Caco-2 (cell line): ENCODE measurements around the gene GPATCH8. TPM values are rescaled to one million over a fixed set of nuclear protein-coding genes. Genes with fewer than 3 reads are reported as not detected.
A peak's percentile ranks its signal among the peaks of the same experiment; 100 is the strongest.

Experiments used
- BruUV-seq: library from RNA; stranded (reverse); fragments of 400-500 nt; replicated peaks from 2 replicates; lab custom pipeline; 2021; lab: Mats Ljungman, UMichigan
- CTCF ChIA-PET: fragments of 300-600 bp; sonication (Branson Sonifier 250); formaldehyde crosslinking; loops from one replicate; lab custom pipeline; 2022; ENCODE audit warnings: antibody characterized with exemption; lab: Charles Lee
- POLR2A ChIA-PET: fragments of 300-600 bp; sonication (Branson Sonifier 250); formaldehyde crosslinking; loops from one replicate; lab custom pipeline; 2022; ENCODE audit warnings: antibody characterized with exemption; lab: Charles Lee
- DNase-seq, 2 experiments: peaks; one replicate each; pipeline versions ENCODE4 v3.0.0 to v3.0.0-alpha.2; 2020 to 2022
- H3K27me3 ChIP-seq: replicated peaks from 2 replicates; pipeline ENCODE4 v1.6.0; 2011; ENCODE audit warnings: low read length; ENCODE audit not compliant: control insufficient read depth, insufficient read depth
- H3K36me3 ChIP-seq: 2 replicates; pipeline ENCODE4 v1.5.1; 2011; ENCODE audit warnings: low read length; ENCODE audit not compliant: control insufficient read depth, insufficient read depth
- H3K4me1 ChIP-seq: fragments of 250-450 bp; sonication (Bioruptor Pico); 2 replicates; pipeline ENCODE4 v1.5.1; 2020; ENCODE audit warnings: mild to moderate bottlenecking
- H3K4me3 ChIP-seq: 2 replicates; pipeline ENCODE4 v1.5.1; 2011; ENCODE audit warnings: low read depth, mild to moderate bottlenecking, control low read depth, low read length
- H3K9me3 ChIP-seq: fragments of 250-450 bp; sonication (Bioruptor Pico); 2 replicates; pipeline ENCODE4 v1.5.1; 2020; ENCODE audit warnings: mild to moderate bottlenecking, moderate library complexity
- H3K27ac Mint-ChIP-seq: one replicate; pipeline ENCODE4 v1.8.0; 2022; ENCODE audit warnings: mixed read lengths; ENCODE audit not compliant: unreplicated experiment
- H3K27me3 Mint-ChIP-seq: one replicate; pipeline ENCODE4 v1.8.0; 2022; ENCODE audit warnings: mixed read lengths; ENCODE audit not compliant: insufficient read depth, unreplicated experiment
- H3K36me3 Mint-ChIP-seq: one replicate; pipeline ENCODE4 v1.8.0; 2022; ENCODE audit warnings: mild to moderate bottlenecking, mixed read lengths; ENCODE audit not compliant: insufficient read depth, unreplicated experiment
- H3K4me1 Mint-ChIP-seq: one replicate; pipeline ENCODE4 v1.8.0; 2022; ENCODE audit warnings: low read depth, mixed read lengths; ENCODE audit not compliant: unreplicated experiment
- H3K4me3 Mint-ChIP-seq: one replicate; pipeline ENCODE4 v1.8.0; 2022; ENCODE audit warnings: mild to moderate bottlenecking, moderate library complexity, mixed read lengths; ENCODE audit not compliant: unreplicated experiment
- H3K9me3 Mint-ChIP-seq: one replicate; pipeline ENCODE4 v1.8.0; 2022; ENCODE audit warnings: mixed read lengths; ENCODE audit not compliant: unreplicated experiment
- intact Hi-C: fragments of 100-400 bp; cut with micrococcal nuclease; formaldehyde crosslinking; loops from one replicate; pipeline ENCODE4 v1.10.0; 2022; ENCODE audit not compliant: unreplicated experiment
- total RNA-seq: library from RNA; stranded (reverse); gene quantifications from 2 replicates; pipeline ENCODE4 v1.2.3, GENCODE V29; 2022
- TF ChIP-seq, protein P1 (sequence below), 2 experiments: fragments of 200-600 bp in 1 of 2; IDR thresholded peaks; 1 replicate in 1 of 2; 2 replicates in 1 of 2; pipeline versions ENCODE4 v1.5.1 to v1.8.0; 2011 to 2022; ENCODE audit warnings: antibody characterized with exemption in 1 of 2, control low read depth in 1 of 2, inconsistent platforms in 1 of 2, low read depth in 1 of 2, low read length in 1 of 2, mild to moderate bottlenecking in 1 of 2, moderate library complexity in 1 of 2; ENCODE audit not compliant: insufficient read depth in 1 of 2, severe bottlenecking in 1 of 2, unreplicated experiment in 1 of 2

GPATCH8 gene
- total RNA-seq, 1 experiment from 2014 or later = 53.4 TPM

DNA sequence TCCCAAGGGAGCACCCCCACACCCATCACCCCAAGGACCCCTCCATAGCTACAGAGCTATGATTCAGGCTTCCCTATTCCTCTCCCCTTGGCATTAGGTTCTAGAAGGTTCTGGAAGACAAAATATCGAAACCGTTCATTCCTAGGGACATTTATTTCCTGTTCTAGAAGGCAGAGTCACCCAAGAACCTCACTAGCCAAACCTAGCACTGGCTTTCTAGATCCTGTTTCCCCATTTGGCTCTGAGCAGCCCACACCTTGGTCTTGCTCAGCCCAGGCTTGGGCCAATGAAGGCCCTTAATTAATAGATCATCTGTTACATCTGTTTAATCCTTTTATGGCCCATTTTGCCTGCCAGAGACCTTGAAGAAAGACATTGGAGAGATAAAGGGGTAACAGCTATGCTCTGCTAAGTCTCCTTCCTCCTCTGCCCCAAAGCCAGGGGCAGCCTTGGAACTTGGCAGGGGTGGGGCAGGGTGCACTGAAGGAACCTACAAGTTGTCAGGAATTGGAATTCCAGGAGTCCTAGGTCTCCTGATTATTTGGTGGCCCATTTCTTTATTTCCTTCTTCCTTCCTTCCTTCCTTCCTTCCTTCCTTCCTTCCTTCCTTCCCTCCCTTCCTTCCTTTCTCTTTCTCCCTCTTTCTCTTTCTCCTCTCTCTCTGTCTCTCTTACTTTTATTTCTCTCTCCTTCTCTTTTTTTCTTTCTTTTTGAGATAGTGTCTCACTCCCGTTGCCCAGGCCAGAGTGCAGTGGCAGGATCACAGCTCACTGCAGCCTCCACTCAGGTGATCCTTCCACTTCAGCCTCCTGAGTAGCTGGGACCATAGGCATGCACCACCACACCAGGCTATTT, 45.4 kb upstream of the GPATCH8 start:
- peaks cover 47% of the 10 kb centered on the region for H3K4me1 Mint-ChIP-seq
- no peaks in the 10 kb centered on the region for H3K9me3 ChIP-seq
- no peaks in the 10 kb centered on the region for H3K36me3 ChIP-seq
- H3K4me3 Mint-ChIP-seq = no peak overlapping the region
- peaks cover 10% of the 10 kb centered on the region for H3K36me3 Mint-ChIP-seq
- TF ChIP-seq, protein P1, sequence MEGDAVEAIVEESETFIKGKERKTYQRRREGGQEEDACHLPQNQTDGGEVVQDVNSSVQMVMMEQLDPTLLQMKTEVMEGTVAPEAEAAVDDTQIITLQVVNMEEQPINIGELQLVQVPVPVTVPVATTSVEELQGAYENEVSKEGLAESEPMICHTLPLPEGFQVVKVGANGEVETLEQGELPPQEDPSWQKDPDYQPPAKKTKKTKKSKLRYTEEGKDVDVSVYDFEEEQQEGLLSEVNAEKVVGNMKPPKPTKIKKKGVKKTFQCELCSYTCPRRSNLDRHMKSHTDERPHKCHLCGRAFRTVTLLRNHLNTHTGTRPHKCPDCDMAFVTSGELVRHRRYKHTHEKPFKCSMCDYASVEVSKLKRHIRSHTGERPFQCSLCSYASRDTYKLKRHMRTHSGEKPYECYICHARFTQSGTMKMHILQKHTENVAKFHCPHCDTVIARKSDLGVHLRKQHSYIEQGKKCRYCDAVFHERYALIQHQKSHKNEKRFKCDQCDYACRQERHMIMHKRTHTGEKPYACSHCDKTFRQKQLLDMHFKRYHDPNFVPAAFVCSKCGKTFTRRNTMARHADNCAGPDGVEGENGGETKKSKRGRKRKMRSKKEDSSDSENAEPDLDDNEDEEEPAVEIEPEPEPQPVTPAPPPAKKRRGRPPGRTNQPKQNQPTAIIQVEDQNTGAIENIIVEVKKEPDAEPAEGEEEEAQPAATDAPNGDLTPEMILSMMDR (IDR thresholded peaks at IDR 0.05; ENCODE audit: insufficient read depth in 1 of 2, low read depth in 1 of 2, low read length in 1 of 2, severe bottlenecking in 1 of 2, unreplicated experiment in 1 of 2) = no peak
- no peak overlapping the region for H3K4me3 ChIP-seq
- ChIA-PET CTCF (interaction anchor here (0.7 kb wide), 1 partner anchor 83 kb away, joined by 4 read pairs; no protein-coding TSS in a partner anchor), POLR2A (no interaction called here)
- no peaks in the 10 kb centered on the region for H3K27me3 Mint-ChIP-seq
- no peaks in the 10 kb centered on the region for H3K27me3 ChIP-seq
- peak overlapping the region; percentile 28 for H3K27ac Mint-ChIP-seq
- no peaks in the 10 kb centered on the region for H3K9me3 Mint-ChIP-seq
- intact Hi-C loops = no loop called here
- no TSS peak for BruUV-seq
- DNase-seq = no peak
- peaks cover 74% of the 10 kb centered on the region for H3K4me1 ChIP-seq

DNA sequence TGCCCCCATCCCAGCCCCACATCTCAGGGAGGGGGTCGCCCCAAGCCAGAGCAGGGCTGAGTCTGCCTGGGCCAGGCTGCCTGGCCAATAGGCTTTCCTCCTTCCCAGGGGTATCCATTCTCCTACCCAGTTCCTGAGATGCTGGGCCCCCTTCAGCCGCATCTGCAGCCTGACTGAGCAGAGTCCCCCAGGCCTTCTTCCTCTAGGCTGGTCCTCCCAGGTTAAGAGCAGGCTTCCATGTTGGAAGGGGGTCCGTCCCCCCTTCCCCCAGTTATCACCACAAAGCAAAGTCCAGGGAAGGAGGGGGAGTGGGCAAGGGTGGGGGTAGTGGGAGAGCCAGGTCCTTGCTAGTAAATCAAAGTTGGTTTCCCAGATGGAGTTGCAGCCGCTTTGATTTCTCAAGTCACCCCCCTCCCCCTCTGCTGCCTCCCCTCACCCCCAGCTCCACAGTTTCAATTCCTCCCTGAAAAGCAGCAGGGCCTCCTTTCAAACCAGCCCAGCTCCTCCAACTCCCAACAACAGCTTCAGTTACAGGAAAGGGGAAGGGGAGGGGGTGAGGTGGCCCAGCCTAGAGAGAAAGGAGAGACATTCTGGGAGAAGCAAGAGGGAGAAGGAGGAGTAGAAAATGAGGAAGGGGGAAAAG, 44.5 kb upstream of the GPATCH8 start:
- peaks cover 75% of the 10 kb centered on the region for H3K4me1 ChIP-seq
- H3K4me3 Mint-ChIP-seq = no peak overlapping the region
- no TSS peak for BruUV-seq

More for the DNA sequence above, 44.5 kb upstream of the GPATCH8 start:
- POLR2A ChIA-PET = no interaction called here
- Mint-ChIP-seq H3K27ac (peak overlapping the region; percentile 28), H3K36me3 (peaks cover 15% of the 10 kb centered on the region), H3K4me1 (peaks cover 54% of the 10 kb centered on the region), H3K9me3 (no peaks in the 10 kb centered on the region), H3K27me3 (no peaks in the 10 kb centered on the region)
- DNase-seq = no peak
- Histone ChIP-seq H3K9me3 (no peaks in the 10 kb centered on the region), H3K36me3 (no peaks in the 10 kb centered on the region), H3K27me3 (no peaks in the 10 kb centered on the region), H3K4me3 (no peak overlapping the region)
- CTCF ChIA-PET = interaction anchor here (0.7 kb wide), 1 partner anchor 82 kb away, joined by 4 read pairs; no protein-coding TSS in a partner anchor
- intact Hi-C loops = no loop called here
- TF ChIP-seq, protein P1 (IDR thresholded peaks at IDR 0.05; ENCODE audit: insufficient read depth in 1 of 2, low read depth in 1 of 2, low read length in 1 of 2, severe bottlenecking in 1 of 2, unreplicated experiment in 1 of 2) = no peak
